Natural killer cell (primary cell): ENCODE data around the gene LTBP4. TPM values are rescaled to one million over a fixed set of nuclear protein-coding genes. Genes with fewer than 3 reads are reported as not detected.
A peak's percentile ranks its signal among the peaks of the same experiment; 100 is the strongest.
"Not testable (repeated sequence)": the region's sequence is repeated elsewhere in the genome, so short reads cannot be mapped to it uniquely, and the experiment has no call there.

Experiments used
- ATAC-seq, 3 donors: fragments of 150-1000 bp in 2 of 3; fragments of 200-7000 bp in 1 of 3; cut with Tn5 transposase; 1 replicate in 1 of 3; 2 replicates in 2 of 3; pipeline ENCODE4 v1.10.0; 2021; ENCODE audit warnings: mild to moderate bottlenecking in 2 of 3, moderate library complexity in 2 of 3
- DNase-seq, 2 donors: peaks; one replicate each; pipeline versions ENCODE4 v3.0.0 to v3.0.0-alpha.2; 2013 to 2021; ENCODE audit warnings: mixed read lengths in 1 of 2
- H3K27ac ChIP-seq: one replicate; pipeline ENCODE4 v1.5.1; 2013; ENCODE audit warnings: mild to moderate bottlenecking, low read length
- H3K27me3 ChIP-seq: one replicate; pipeline ENCODE4 v1.6.1; 2013; ENCODE audit warnings: low read length; ENCODE audit not compliant: control insufficient read depth, insufficient read depth
- H3K36me3 ChIP-seq: one replicate; pipeline ENCODE4 v1.6.1; 2013; ENCODE audit warnings: low read length; ENCODE audit not compliant: control insufficient read depth, insufficient read depth
- H3K4me1 ChIP-seq: one replicate; pipeline ENCODE4 v1.6.1; 2013; ENCODE audit warnings: low read length; ENCODE audit not compliant: control insufficient read depth, insufficient read depth
- H3K4me3 ChIP-seq: one replicate; pipeline ENCODE4 v1.5.1; 2013; ENCODE audit warnings: low read length
- H3K9me3 ChIP-seq: one replicate; pipeline ENCODE4 v1.6.1; 2013; ENCODE audit warnings: low read length; ENCODE audit not compliant: control insufficient read depth, insufficient read depth
- H3K27ac Mint-ChIP-seq, 2 donors: one replicate each; pipeline ENCODE4 v1.8.0; 2022; ENCODE audit warnings: mild to moderate bottlenecking in 2 of 2, mixed read lengths in 2 of 2, moderate library complexity in 1 of 2
- H3K27me3 Mint-ChIP-seq, 2 donors: one replicate each; pipeline ENCODE4 v1.8.0; 2022; ENCODE audit warnings: low read depth in 2 of 2, mixed read lengths in 2 of 2
- H3K36me3 Mint-ChIP-seq: one replicate; pipeline ENCODE4 v1.8.0; 2022; ENCODE audit warnings: mixed read lengths
- H3K4me1 Mint-ChIP-seq, 2 donors: one replicate each; pipeline ENCODE4 v1.8.0; 2022; ENCODE audit warnings: mixed read lengths in 2 of 2
- H3K4me3 Mint-ChIP-seq: one replicate; pipeline ENCODE4 v1.8.0; 2022; ENCODE audit warnings: mild to moderate bottlenecking, moderate library complexity, mixed read lengths
- H3K9me3 Mint-ChIP-seq, 2 donors: one replicate each; pipeline ENCODE4 v1.8.0; 2022; ENCODE audit warnings: mixed read lengths in 2 of 2
- CTCF ChIP-seq: fragments of 200-600 bp; IDR thresholded peaks from one replicate; pipeline ENCODE4 v1.8.0; 2022; ENCODE audit warnings: antibody characterized with exemption
- WGBS: methylation state at CpG from one replicate; pipeline ENCODE4 v1.1.7; 2013; ENCODE audit warnings: missing lambda C conversion rate; ENCODE audit not compliant: insufficient coverage; 5-methylcytosine and 5-hydroxymethylcytosine counted together
- intact Hi-C: fragments of 100-400 bp; cut with micrococcal nuclease; formaldehyde crosslinking; loops from one replicate; pipeline ENCODE4 v1.14.2; 2022
- total RNA-seq, 4 donors: library from RNA; stranded (reverse); fragments of 120-200 nt in 1 of 4; gene quantifications; one replicate each; pipeline versions ENCODE4 v1.2.3 to v1.2.4, GENCODE V29; 2013 to 2022

LTBP4 gene
- total RNA-seq, 3 donors from 2014 or later (not counting 1 experiment from before 2014, with no cell fraction given): 153 to 182 (median 157) TPM

- no peak overlapping the region for H3K4me3 ChIP-seq
- Mint-ChIP-seq H3K9me3 (no peaks in the 10 kb centered on the region), H3K36me3 (peaks cover 6% of the 10 kb centered on the region), H3K27me3 (no peaks in the 10 kb centered on the region), H3K27ac (no peak overlapping the region), H3K4me3 (no peak overlapping the region), H3K4me1 (peaks cover 0 to 24% of the 10 kb centered on the region in 2 donors)
- ATAC-seq (no peak), DNase-seq (no peak)
- WGBS: 94% methylated on average over 23 of the region's 24 CpGs
- H3K9me3 ChIP-seq: no peaks in the 10 kb centered on the region
- no peak overlapping the region for H3K27ac ChIP-seq
- intact Hi-C loops: no loop called here
- H3K36me3 ChIP-seq: peaks cover 20% of the 10 kb centered on the region
- TF ChIP-seq CTCF: no peak
- H3K27me3 ChIP-seq: no peaks in the 10 kb centered on the region
- no peaks in the 10 kb centered on the region for H3K4me1 ChIP-seq
Observed at GRCh38 chr19:40621966-40622772, 21.0 kb downstream of the LTBP4 start.

GRCh38 chr19:40622773-40623075, 21.6 kb downstream of the LTBP4 start:
- TF ChIP-seq CTCF: no peak
- no peaks in the 10 kb centered on the region for H3K27me3 Mint-ChIP-seq
- Histone ChIP-seq H3K36me3 (peaks cover 20% of the 10 kb centered on the region), H3K27me3 (no peaks in the 10 kb centered on the region), H3K4me1 (no peaks in the 10 kb centered on the region), H3K9me3 (no peaks in the 10 kb centered on the region), H3K27ac (no peak overlapping the region), H3K4me3 (no peak overlapping the region)
- H3K4me3 Mint-ChIP-seq: no peak overlapping the region
- no peaks in the 10 kb centered on the region for H3K9me3 Mint-ChIP-seq
- ATAC-seq (no peak), DNase-seq (no peak)
- H3K27ac Mint-ChIP-seq: no peak overlapping the region
- 92% methylated on average over 7 of the region's 7 CpGs for WGBS
- H3K36me3 Mint-ChIP-seq: peaks cover 6% of the 10 kb centered on the region
- peaks cover 0 to 24% of the 10 kb centered on the region in 2 donors for H3K4me1 Mint-ChIP-seq
- intact Hi-C loops: no loop called here

- H3K27ac Mint-ChIP-seq: no peak overlapping the region
- Histone ChIP-seq H3K27ac (no peak overlapping the region), H3K4me3 (no peak overlapping the region), H3K27me3 (no peaks in the 10 kb centered on the region), H3K9me3 (no peaks in the 10 kb centered on the region), H3K36me3 (peaks cover 20% of the 10 kb centered on the region), H3K4me1 (no peaks in the 10 kb centered on the region)
- DNase-seq: no peak
- no peak overlapping the region for H3K4me3 Mint-ChIP-seq
- no peaks in the 10 kb centered on the region for H3K27me3 Mint-ChIP-seq
- TF ChIP-seq CTCF: no peak
- WGBS: 94% methylated on average over 40 of the region's 41 CpGs
- intact Hi-C loops: no loop called here
- peaks cover 6% of the 10 kb centered on the region for H3K36me3 Mint-ChIP-seq
- no peak for ATAC-seq
- no peaks in the 10 kb centered on the region for H3K9me3 Mint-ChIP-seq
- H3K4me1 Mint-ChIP-seq: peaks cover 0 to 24% of the 10 kb centered on the region in 2 donors
Observed at GRCh38 chr19:40623403-40624251, 22.5 kb downstream of the LTBP4 start.

GRCh38 chr19:40624369-40625153, 23.4 kb downstream of the LTBP4 start:
- H3K4me3 Mint-ChIP-seq, H3K9me3 Mint-ChIP-seq, H3K4me1 ChIP-seq, DNase-seq, H3K27me3 ChIP-seq, H3K4me3 ChIP-seq, H3K27me3 Mint-ChIP-seq, H3K9me3 ChIP-seq, H3K27ac ChIP-seq, ATAC-seq, H3K36me3 Mint-ChIP-seq, intact Hi-C loops: not testable (repeated sequence)
- peaks cover 15% of the 10 kb centered on the region for H3K36me3 ChIP-seq
- Mint-ChIP-seq H3K4me1 (peaks cover 0 to 24% of the 10 kb centered on the region in 2 donors), H3K27ac (peak overlapping the region in 1 of 2 donors; percentile 25)
- 96% methylated on average over 13 of the region's 14 CpGs for WGBS
